Neural cell (in vitro differentiated cells): ENCODE results near the gene LIMCH1. TPM values are rescaled to one million over a fixed set of nuclear protein-coding genes. Genes with fewer than 3 reads are reported as not detected.

Experiments used
- H2AFZ ChIP-seq: fragments of 200-600, 300-800 bp; sonication (generic), shearing (Covaris generic); 2 replicates; pipeline ENCODE4 v1.6.0; 2014; ENCODE audit warnings: low read depth, mild to moderate bottlenecking, antibody characterized with exemption, low read length, moderate library complexity
- H3F3A ChIP-seq: fragments of 200-600 bp; shearing (Covaris generic); 2 replicates; pipeline ENCODE4 v1.6.1; 2016; ENCODE audit warnings: mild to moderate bottlenecking, moderate library complexity, mixed read lengths, antibody characterized with exemption, low read length; ENCODE audit not compliant: insufficient read depth, poor library complexity, severe bottlenecking
- H3K27ac ChIP-seq: fragments of 200-600, 300-800 bp; sonication (generic), shearing (Covaris generic); 2 replicates; pipeline ENCODE4 v1.5.1; 2014; ENCODE audit warnings: mild to moderate bottlenecking, low read length, moderate library complexity
- H3K27me3 ChIP-seq: fragments of 300-800, 200-600 bp; sonication (generic), shearing (Covaris generic); 2 replicates; pipeline ENCODE4 v1.6.0; 2014; ENCODE audit warnings: mild to moderate bottlenecking, low read depth, low read length, moderate library complexity; ENCODE audit not compliant: insufficient read depth
- H3K36me3 ChIP-seq: fragments of 300-800, 200-600 bp; sonication (generic), shearing (Covaris generic); 2 replicates; pipeline ENCODE4 v1.5.1; 2014; ENCODE audit warnings: mild to moderate bottlenecking, antibody characterized with exemption, low read length, moderate library complexity; ENCODE audit not compliant: insufficient read depth
- H3K4me2 ChIP-seq: fragments of 300-800, 200-600 bp; sonication (generic), shearing (Covaris generic); 2 replicates; pipeline ENCODE4 v1.6.0; 2014; ENCODE audit warnings: mild to moderate bottlenecking, low read length
- H3K4me3 ChIP-seq: fragments of 300-800, 200-600 bp; sonication (generic), shearing (Covaris generic); 2 replicates; pipeline ENCODE4 v1.5.1; 2014; ENCODE audit warnings: mild to moderate bottlenecking, low read length, moderate library complexity
- H3K79me2 ChIP-seq: fragments of 200-600 bp; shearing (Covaris generic); replicated peaks from 2 replicates; pipeline ENCODE4 v1.6.0; 2014; ENCODE audit warnings: mild to moderate bottlenecking, low read length, moderate library complexity; ENCODE audit not compliant: insufficient read depth
- H3K9ac ChIP-seq: fragments of 300-800, 200-600 bp; sonication (generic), shearing (Covaris generic); 2 replicates; pipeline ENCODE4 v1.6.1; 2016; ENCODE audit warnings: mild to moderate bottlenecking, low read length, mixed read lengths
- H3K9me2 ChIP-seq: fragments of 200-600 bp; shearing (Covaris generic); 2 replicates; pipeline ENCODE4 v1.6.1; 2016; ENCODE audit warnings: mild to moderate bottlenecking, low read length, mixed read lengths; ENCODE audit not compliant: insufficient read depth
- H3K9me3 ChIP-seq: fragments of 200-600, 300-800 bp; sonication (generic), shearing (Covaris generic); 2 replicates; pipeline ENCODE4 v1.6.1; 2016; ENCODE audit warnings: mild to moderate bottlenecking, mixed run types, low read length, moderate library complexity, mixed read lengths
- H4K20me1 ChIP-seq: fragments of 200-600 bp; shearing (Covaris generic); 2 replicates; pipeline ENCODE4 v1.6.1; 2016; ENCODE audit warnings: mild to moderate bottlenecking, mixed run types; ENCODE audit not compliant: insufficient read depth
- CTCF ChIP-seq: fragments of 450-650 bp; IDR thresholded peaks from 2 replicates; pipeline ENCODE4 v1.5.1; 2014; ENCODE audit warnings: antibody characterized with exemption, mild to moderate bottlenecking, moderate library complexity; ENCODE audit not compliant: poor library complexity, severe bottlenecking
- EP300 ChIP-seq: fragments of 450-650 bp; conservative IDR thresholded peaks from 2 replicates; pipeline ENCODE4 v1.6.1; 2014; ENCODE audit warnings: antibody characterized with exemption, mild to moderate bottlenecking, moderate library complexity; ENCODE audit not compliant: poor library complexity, severe bottlenecking
- EZH2 ChIP-seq: fragments of 200-600, 300-800 bp; shearing (Covaris generic), sonication (generic); IDR thresholded peaks from 2 replicates; pipeline ENCODE4 v1.6.1; 2014; ENCODE audit warnings: antibody characterized with exemption, low read length, borderline replicate concordance, mild to moderate bottlenecking; ENCODE audit not compliant: insufficient read depth, poor library complexity, severe bottlenecking
- MXI1 ChIP-seq: fragments of 450-650 bp; conservative IDR thresholded peaks from 2 replicates; pipeline ENCODE4 v1.6.1; 2014; ENCODE audit warnings: antibody characterized with exemption, mild to moderate bottlenecking; ENCODE audit not compliant: poor library complexity, severe bottlenecking
- POLR2AphosphoS5 ChIP-seq: IDR thresholded peaks from 2 replicates; pipeline ENCODE4 v1.6.1; 2012
- RAD21 ChIP-seq: fragments of 450-650 bp; conservative IDR thresholded peaks from 2 replicates; pipeline ENCODE4 v1.6.1; 2014; ENCODE audit warnings: antibody characterized with exemption, mild to moderate bottlenecking, moderate library complexity
- REST ChIP-seq: IDR thresholded peaks from 2 replicates; pipeline ENCODE4 v1.6.1; 2012; ENCODE audit warnings: borderline replicate concordance
- SMC3 ChIP-seq: fragments of 450-650 bp; conservative IDR thresholded peaks from 2 replicates; pipeline ENCODE4 v1.6.1; 2014; ENCODE audit warnings: antibody characterized with exemption, mild to moderate bottlenecking, moderate library complexity; ENCODE audit not compliant: poor library complexity
- TAF1 ChIP-seq: IDR thresholded peaks from 2 replicates; pipeline ENCODE4 v1.6.1; 2012; ENCODE audit warnings: low read depth
- polyA plus RNA-seq: library from polyadenylated mRNA; depleted of rRNA; stranded (reverse); fragments of >200 nt; gene quantifications from 2 replicates; pipeline ENCODE4 v1.2.3, GENCODE V29; 2014

Gene LIMCH1
- polyA plus RNA-seq, 1 donor from 2014 or later: 9.1 TPM

DNA sequence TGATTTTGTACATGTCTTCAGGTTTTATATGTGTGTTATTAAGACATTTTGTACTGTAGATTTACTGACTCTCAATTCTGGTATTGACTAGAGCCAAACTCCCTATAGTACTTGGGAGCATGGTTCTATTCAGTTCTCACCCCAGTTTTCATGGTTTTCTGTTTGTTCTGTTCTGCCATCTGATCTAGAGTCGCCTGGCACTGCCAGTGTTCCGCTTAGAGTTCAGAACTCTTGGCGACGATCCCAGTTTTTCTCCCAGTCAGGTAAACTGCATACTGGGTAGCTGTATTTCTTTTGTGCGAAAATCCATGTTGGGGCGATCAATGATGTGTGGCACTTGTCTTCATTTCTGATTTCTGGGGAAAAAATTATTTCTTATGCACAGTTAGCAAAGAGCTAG, 132.6 kb downstream of the LIMCH1 start:
- Histone ChIP-seq H3K27ac (no peak overlapping the region), H3K9ac (no peak overlapping the region), H3K27me3 (no peaks in the 10 kb centered on the region), H3K79me2 (no peaks in the 10 kb centered on the region), H3K4me3 (no peak overlapping the region), H2AFZ (no peak overlapping the region), H3K4me2 (no peak overlapping the region), H3F3A (no peaks in the 10 kb centered on the region), H3K36me3 (no peaks in the 10 kb centered on the region), H4K20me1 (no peaks in the 10 kb centered on the region), H3K9me3 (no peaks in the 10 kb centered on the region), H3K9me2 (no peaks in the 10 kb centered on the region)
- no peak for TF ChIP-seq EZH2
- TF ChIP-seq EP300: no peak
- TF ChIP-seq MXI1: no peak
- TF ChIP-seq POLR2AphosphoS5: no peak
- TF ChIP-seq TAF1: no peak
- TF ChIP-seq RAD21: no peak
- TF ChIP-seq CTCF: no peak
- TF ChIP-seq REST: no peak
- no peak for TF ChIP-seq SMC3

GRCh38 chr4:41670982-41671381, 133.0 kb downstream of the LIMCH1 start:
- H3K27me3 ChIP-seq: no peaks in the 10 kb centered on the region
- H2AFZ ChIP-seq: no peak overlapping the region
- no peaks in the 10 kb centered on the region for H3K36me3 ChIP-seq
- H3K4me3 ChIP-seq: no peak overlapping the region
- H3K4me2 ChIP-seq: no peak overlapping the region
- no peaks in the 10 kb centered on the region for H3K9me3 ChIP-seq
- no peak for TF ChIP-seq RAD21
- no peak for TF ChIP-seq CTCF
- no peak for TF ChIP-seq EZH2
- TF ChIP-seq MXI1: no peak
- no peak for TF ChIP-seq POLR2AphosphoS5
- TF ChIP-seq TAF1: no peak
- TF ChIP-seq EP300: no peak
- no peak for TF ChIP-seq REST
- TF ChIP-seq SMC3: no peak
- no peak overlapping the region for H3K27ac ChIP-seq
- H3K79me2 ChIP-seq: no peaks in the 10 kb centered on the region
- no peaks in the 10 kb centered on the region for H3K9me2 ChIP-seq
- H3K9ac ChIP-seq: no peak overlapping the region
- H3F3A ChIP-seq: no peaks in the 10 kb centered on the region
- H4K20me1 ChIP-seq: no peaks in the 10 kb centered on the region
